Left lung (tissue), 10 donors: ENCODE measurements around the gene KRT27. TPM values are rescaled to one million over a fixed set of nuclear protein-coding genes. Genes with fewer than 3 reads are reported as not detected.

Experiments used
- ATAC-seq: fragments of 200-7000 bp; cut with Tn5 transposase; one replicate; pipeline ENCODE4 v1.9.1; 2020; ENCODE audit warnings: moderate library complexity
- DNase-seq, 4 donors: peaks; one replicate each; pipeline ENCODE4 v3.0.0-alpha.2; 2013 to 2020
- H3K27ac ChIP-seq, 2 donors: fragments of 200-600 bp; sonication (generic) in 1 of 2; one replicate each; pipeline versions ENCODE4 v1.5.0 to v1.8.0; 2020 to 2021
- H3K27me3 ChIP-seq, 2 donors: fragments of 200-600 bp; sonication (generic) in 1 of 2; one replicate each; pipeline versions ENCODE4 v1.5.0 to v1.8.0; 2020 to 2021
- H3K36me3 ChIP-seq, 2 donors: fragments of 200-600 bp; sonication (generic) in 1 of 2; one replicate each; pipeline versions ENCODE4 v1.5.0 to v1.8.0; 2020 to 2021
- H3K4me1 ChIP-seq, 2 donors: fragments of 200-600 bp; one replicate each; pipeline ENCODE4 v1.8.0; 2021
- H3K4me3 ChIP-seq, 2 donors: fragments of 200-600 bp; sonication (generic) in 1 of 2; one replicate each; pipeline versions ENCODE4 v1.5.0 to v1.8.0; 2020 to 2021; ENCODE audit warnings: mild to moderate bottlenecking in 1 of 2
- H3K9me3 ChIP-seq, 2 donors: fragments of 200-600 bp; sonication (generic) in 1 of 2; one replicate each; pipeline versions ENCODE4 v1.5.0 to v1.8.0; 2020 to 2021
- intact Hi-C, 2 donors: fragments of 100-400 bp; cut with DNase I; formaldehyde crosslinking; loops; one replicate each; pipeline versions ENCODE4 v1.11.2 to v1.14.2; 2022
- polyA plus RNA-seq, 6 donors: library from polyadenylated mRNA; unstranded; fragments of 120-200 nt; gene quantifications; one replicate each; pipeline ENCODE4 v1.2.1, GENCODE V29; 2013; ENCODE audit not compliant: insufficient read length in 6 of 6
- total RNA-seq, 2 donors: library from RNA; stranded (reverse); fragmentation: NEBNext Ultra II Directional; extraction: Animal tissue kit (Norgen Biotek cat#: 25700); gene quantifications; one replicate each; pipeline ENCODE4 v1.2.1, GENCODE V29; 2021
- TF ChIP-seq, protein P1 (sequence below), 2 donors: fragments of 200-600 bp; sonication (generic) in 1 of 2; IDR thresholded peaks; one replicate each; pipeline versions ENCODE4 v1.5.0 to v1.8.0; 2021; ENCODE audit warnings: antibody characterized with exemption in 2 of 2
- donor health status: DM: no; HTN: yes; CAD: no.
- donor health status: DM: no; HTN: no; CAD: no.

The KRT27 gene
- total and polyA plus RNA-seq, 8 donors: 0.18 to 0.64 (median 0.38) TPM; not detected in 1

DNA sequence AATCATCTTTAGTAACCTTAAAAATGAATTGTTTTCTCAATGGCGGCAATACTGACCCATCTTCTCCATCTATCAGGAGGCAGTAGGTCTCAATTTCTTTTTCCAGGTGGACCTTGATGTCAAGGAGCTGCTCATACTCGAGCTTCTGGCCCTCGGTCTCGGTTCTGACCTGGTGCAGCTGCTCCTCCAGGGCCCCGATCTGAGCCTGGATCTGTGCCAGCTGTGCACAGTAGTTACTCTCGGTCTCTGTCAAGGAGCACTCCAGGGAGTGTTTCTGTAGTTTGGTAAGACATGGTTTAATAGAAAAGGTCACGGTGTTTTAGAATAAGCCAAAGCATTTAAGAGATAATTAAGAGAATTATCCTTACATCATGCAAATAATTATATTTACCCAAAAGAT is 4.9 kb downstream of the KRT27 start:
- Histone ChIP-seq H3K27ac (no peak overlapping the region), H3K9me3 (no peaks in the 10 kb centered on the region), H3K4me3 (no peak overlapping the region), H3K36me3 (no peaks in the 10 kb centered on the region), H3K27me3 (peaks cover 19 to 51% of the 10 kb centered on the region in 2 donors), H3K4me1 (no peaks in the 10 kb centered on the region)
- TF ChIP-seq, protein P1, sequence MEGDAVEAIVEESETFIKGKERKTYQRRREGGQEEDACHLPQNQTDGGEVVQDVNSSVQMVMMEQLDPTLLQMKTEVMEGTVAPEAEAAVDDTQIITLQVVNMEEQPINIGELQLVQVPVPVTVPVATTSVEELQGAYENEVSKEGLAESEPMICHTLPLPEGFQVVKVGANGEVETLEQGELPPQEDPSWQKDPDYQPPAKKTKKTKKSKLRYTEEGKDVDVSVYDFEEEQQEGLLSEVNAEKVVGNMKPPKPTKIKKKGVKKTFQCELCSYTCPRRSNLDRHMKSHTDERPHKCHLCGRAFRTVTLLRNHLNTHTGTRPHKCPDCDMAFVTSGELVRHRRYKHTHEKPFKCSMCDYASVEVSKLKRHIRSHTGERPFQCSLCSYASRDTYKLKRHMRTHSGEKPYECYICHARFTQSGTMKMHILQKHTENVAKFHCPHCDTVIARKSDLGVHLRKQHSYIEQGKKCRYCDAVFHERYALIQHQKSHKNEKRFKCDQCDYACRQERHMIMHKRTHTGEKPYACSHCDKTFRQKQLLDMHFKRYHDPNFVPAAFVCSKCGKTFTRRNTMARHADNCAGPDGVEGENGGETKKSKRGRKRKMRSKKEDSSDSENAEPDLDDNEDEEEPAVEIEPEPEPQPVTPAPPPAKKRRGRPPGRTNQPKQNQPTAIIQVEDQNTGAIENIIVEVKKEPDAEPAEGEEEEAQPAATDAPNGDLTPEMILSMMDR (IDR thresholded peaks at IDR 0.05): no peak
- no peak for DNase-seq
- intact Hi-C loops: no loop called here
- no peak for ATAC-seq

DNA sequence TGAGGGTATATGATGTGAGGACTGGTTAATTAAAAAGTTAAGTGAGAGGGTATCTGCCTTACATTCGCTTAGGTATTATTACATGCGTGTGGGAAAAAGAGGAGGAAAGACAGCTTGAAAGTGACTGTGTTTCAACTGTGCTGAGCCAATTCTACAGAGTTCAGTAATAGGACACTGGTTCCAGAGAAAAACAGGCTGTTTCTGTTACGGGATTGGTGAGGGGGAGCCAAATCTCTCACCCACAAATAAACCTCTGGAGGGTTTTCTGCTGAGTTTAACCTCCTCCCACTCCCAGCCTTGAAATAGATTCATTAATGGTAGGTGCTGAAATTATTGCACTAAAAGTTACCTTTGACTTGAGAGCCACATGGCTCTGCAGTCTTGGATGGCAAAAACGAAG is 6.4 kb downstream of the KRT27 start:
- Histone ChIP-seq H3K4me1 (no peaks in the 10 kb centered on the region), H3K4me3 (no peak overlapping the region), H3K27me3 (peaks cover 19 to 58% of the 10 kb centered on the region in 2 donors), H3K9me3 (no peaks in the 10 kb centered on the region), H3K36me3 (no peaks in the 10 kb centered on the region), H3K27ac (no peak overlapping the region)
- TF ChIP-seq, protein P1 (IDR thresholded peaks at IDR 0.05): no peak
- intact Hi-C loops: no loop called here
- ATAC-seq: no peak
- DNase-seq: no peak

DNA sequence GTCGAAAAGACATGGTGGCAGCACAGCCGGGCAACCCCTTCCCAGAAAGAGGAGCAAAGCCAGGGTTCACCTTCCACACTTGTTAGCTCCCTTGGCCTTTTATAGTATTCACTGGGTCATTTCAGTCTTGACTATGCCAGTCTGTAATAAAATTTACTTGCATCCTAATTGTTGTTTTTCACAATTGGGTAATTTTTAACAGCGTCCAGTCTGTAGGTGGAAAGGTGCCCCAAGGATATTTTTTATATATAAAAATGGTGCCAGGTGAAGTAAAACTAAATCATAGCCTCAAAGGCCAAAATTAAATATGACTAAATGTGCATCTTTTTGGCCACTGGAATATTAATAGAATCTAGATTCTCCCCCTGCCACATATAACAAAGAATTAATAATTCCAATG is 10.2 kb downstream of the KRT27 start, which contains the start of gene KRT26:
KRT26 (minus strand) TSS at position 101 of the 400 bp plus-strand sequence; CDS start at position 13, 88 bp downstream.
- DNase-seq (no peak), ATAC-seq (no peak)
- H3K4me3 ChIP-seq: no peak within 1 kb of the TSS
- TF ChIP-seq, protein P1 (IDR thresholded peaks at IDR 0.05): no peak
- no peak within 1 kb of the TSS for H3K27ac ChIP-seq
- no peaks in the 10 kb centered on the region for H3K4me1 ChIP-seq
- intact Hi-C loops: no loop called here
- H3K36me3 ChIP-seq: no peaks in the 10 kb centered on the region
- H3K9me3 ChIP-seq: no peaks in the 10 kb centered on the region
- H3K27me3 ChIP-seq: peaks cover 3 to 22% of the 10 kb centered on the region in 2 donors

DNA sequence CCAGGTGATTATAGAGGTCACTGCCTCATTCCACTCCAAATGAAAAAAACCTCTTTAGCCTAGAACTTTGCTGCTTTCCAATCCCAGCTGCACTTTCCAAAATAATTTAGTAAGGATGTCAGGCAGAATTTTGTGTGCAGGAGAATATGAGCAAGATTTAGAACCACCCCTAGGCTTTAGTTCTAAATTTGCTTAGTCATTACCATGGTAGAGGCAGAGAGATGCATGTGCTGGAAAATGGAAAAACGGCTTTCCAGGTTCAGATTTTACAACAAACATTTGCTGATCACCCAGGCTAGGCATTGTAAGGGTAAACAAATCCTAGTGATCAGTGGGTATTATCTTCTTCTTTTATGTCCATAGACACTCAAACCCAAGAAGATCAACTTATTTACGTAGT is 16.7 kb downstream of the KRT27 start:
- no peak overlapping the region for H3K4me3 ChIP-seq
- no peaks in the 10 kb centered on the region for H3K36me3 ChIP-seq
- no peak for DNase-seq
- intact Hi-C loops: no loop called here
- H3K4me1 ChIP-seq: no peaks in the 10 kb centered on the region
- H3K27ac ChIP-seq: no peak overlapping the region
- no peak for ATAC-seq
- H3K9me3 ChIP-seq: peaks cover 0 to 36% of the 10 kb centered on the region in 2 donors
- TF ChIP-seq, protein P1 (IDR thresholded peaks at IDR 0.05): no peak
- H3K27me3 ChIP-seq: no peaks in the 10 kb centered on the region

DNA sequence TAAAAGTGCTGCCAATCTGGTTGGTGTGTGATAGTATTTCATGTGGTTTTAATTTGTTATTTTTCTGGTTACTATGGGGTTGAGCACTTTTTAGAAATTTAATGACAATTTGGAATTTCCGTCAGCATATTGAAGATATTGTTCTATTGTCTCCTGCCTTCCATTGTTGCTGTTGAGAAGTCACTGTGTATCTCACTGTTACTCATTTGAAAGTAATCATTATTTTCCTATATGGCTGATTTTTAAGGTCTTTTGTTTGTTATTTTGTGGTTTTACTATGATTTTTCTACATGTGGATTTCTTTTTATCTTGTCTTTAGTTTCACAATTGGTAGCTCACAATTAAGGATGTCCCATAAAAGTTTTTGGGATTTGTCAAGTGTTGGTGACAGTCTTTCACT is 18.6 kb downstream of the KRT27 start:
- ATAC-seq: no peak
- DNase-seq: no peak
- Histone ChIP-seq H3K36me3 (no peaks in the 10 kb centered on the region), H3K27ac (no peak overlapping the region), H3K4me3 (no peak overlapping the region), H3K9me3 (peaks cover 0 to 55% of the 10 kb centered on the region in 2 donors), H3K4me1 (no peaks in the 10 kb centered on the region), H3K27me3 (no peaks in the 10 kb centered on the region)
- intact Hi-C loops: no loop called here
- TF ChIP-seq, protein P1 (IDR thresholded peaks at IDR 0.05): no peak
